ENCODE measurements around the gene PIM2.

Gene PIM2

GRCh38 chrX:48934581-48935300 is 15.9 kb upstream of the PIM2 start:
- TF ChIP-seq FOXP2 (optimal IDR thresholded peaks at IDR 0.05; ENCODE audit: borderline replicate concordance, extremely low read depth, extremely low read length, insufficient read depth) (no peak), SIN3A (IDR thresholded peaks at IDR 0.05; ENCODE audit: borderline replicate concordance, insufficient read depth, low read length) (no peak), TAF1 (IDR thresholded peaks at IDR 0.05; ENCODE audit: borderline replicate concordance, insufficient read depth, low read length) (no peak), POLR2AphosphoS5 (IDR thresholded peaks at IDR 0.05; ENCODE audit: low read depth, low read length) (no peak), REST (IDR thresholded peaks at IDR 0.05; ENCODE audit: insufficient read depth in 1 of 2, low read depth in 2 of 2, low read length in 2 of 2) (no peak)

GRCh38 chrX:48933757-48934156 is 14.9 kb upstream of the PIM2 start:
- TF ChIP-seq REST (IDR thresholded peaks at IDR 0.05; ENCODE audit: insufficient read depth in 1 of 2, low read depth in 2 of 2, low read length in 2 of 2) = no peak
- TF ChIP-seq FOXP2 (optimal IDR thresholded peaks at IDR 0.05; ENCODE audit: borderline replicate concordance, extremely low read depth, extremely low read length, insufficient read depth) = no peak
- no peak for TF ChIP-seq TAF1 (IDR thresholded peaks at IDR 0.05; ENCODE audit: borderline replicate concordance, insufficient read depth, low read length)
- TF ChIP-seq POLR2AphosphoS5 (IDR thresholded peaks at IDR 0.05; ENCODE audit: low read depth, low read length) = no peak
- TF ChIP-seq SIN3A (IDR thresholded peaks at IDR 0.05; ENCODE audit: borderline replicate concordance, insufficient read depth, low read length) = no peak

GRCh38 chrX:48927736-48928382 is 9.0 kb upstream of the PIM2 start:
- TF ChIP-seq SIN3A (IDR thresholded peaks at IDR 0.05; ENCODE audit: borderline replicate concordance, insufficient read depth, low read length) (no peak), REST (IDR thresholded peaks at IDR 0.05; ENCODE audit: insufficient read depth in 1 of 2, low read depth in 2 of 2, low read length in 2 of 2) (no peak), FOXP2 (optimal IDR thresholded peaks at IDR 0.05; ENCODE audit: borderline replicate concordance, extremely low read depth, extremely low read length, insufficient read depth) (no peak), POLR2AphosphoS5 (IDR thresholded peaks at IDR 0.05; ENCODE audit: low read depth, low read length) (no peak), TAF1 (IDR thresholded peaks at IDR 0.05; ENCODE audit: borderline replicate concordance, insufficient read depth, low read length) (no peak)

GRCh38 chrX:48927123-48927522 is 8.3 kb upstream of the PIM2 start:
- TF ChIP-seq SIN3A (IDR thresholded peaks at IDR 0.05; ENCODE audit: borderline replicate concordance, insufficient read depth, low read length) = no peak
- TF ChIP-seq TAF1 (IDR thresholded peaks at IDR 0.05; ENCODE audit: borderline replicate concordance, insufficient read depth, low read length) = no peak
- no peak for TF ChIP-seq POLR2AphosphoS5 (IDR thresholded peaks at IDR 0.05; ENCODE audit: low read depth, low read length)
- TF ChIP-seq REST (IDR thresholded peaks at IDR 0.05; ENCODE audit: insufficient read depth in 1 of 2, low read depth in 2 of 2, low read length in 2 of 2) = no peak
- TF ChIP-seq FOXP2 (optimal IDR thresholded peaks at IDR 0.05; ENCODE audit: borderline replicate concordance, extremely low read depth, extremely low read length, insufficient read depth) = no peak

All from PFSK-1 (cell line).